ENCODE results near the gene HYCC1.
"Not testable (repeated sequence)": the region's sequence is repeated elsewhere in the genome, so short reads cannot be mapped to it uniquely, and the experiment has no call there.

HYCC1 gene

DNA sequence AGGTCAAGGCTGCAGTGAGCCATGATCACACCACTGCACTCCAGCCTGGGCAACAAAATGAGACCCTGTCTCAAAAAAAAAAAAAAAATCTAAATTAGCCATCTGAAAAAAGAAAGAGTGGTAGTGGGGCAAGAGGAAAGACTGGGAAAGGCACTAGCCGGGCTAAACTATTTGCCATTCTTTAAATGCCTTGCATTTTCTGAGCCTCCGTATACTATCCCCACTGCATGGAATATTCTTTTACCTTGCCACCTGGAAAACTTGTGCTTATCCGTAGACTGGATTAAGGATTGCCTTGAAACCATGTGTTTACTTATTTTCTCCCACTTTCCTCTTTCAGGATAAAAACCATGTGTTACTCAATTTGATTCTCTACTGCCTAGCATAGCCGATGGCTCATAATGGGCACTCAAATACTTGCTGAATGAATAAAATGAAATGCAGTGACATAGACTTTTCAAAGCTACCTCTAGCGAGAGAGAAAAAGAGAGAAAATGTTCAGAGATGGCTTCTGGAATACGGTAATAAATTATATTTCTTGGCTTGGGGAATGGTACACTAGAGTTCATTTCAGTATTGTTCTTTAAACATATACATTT lies 30.6 kb downstream of the HYCC1 start:
- no peak for TF ChIP-seq ZNF274 (IDR thresholded peaks at IDR 0.05; ENCODE audit: low read depth, low read length)
- no peak overlapping the region for H3K4me3 ChIP-seq (ENCODE audit: low read length)

DNA sequence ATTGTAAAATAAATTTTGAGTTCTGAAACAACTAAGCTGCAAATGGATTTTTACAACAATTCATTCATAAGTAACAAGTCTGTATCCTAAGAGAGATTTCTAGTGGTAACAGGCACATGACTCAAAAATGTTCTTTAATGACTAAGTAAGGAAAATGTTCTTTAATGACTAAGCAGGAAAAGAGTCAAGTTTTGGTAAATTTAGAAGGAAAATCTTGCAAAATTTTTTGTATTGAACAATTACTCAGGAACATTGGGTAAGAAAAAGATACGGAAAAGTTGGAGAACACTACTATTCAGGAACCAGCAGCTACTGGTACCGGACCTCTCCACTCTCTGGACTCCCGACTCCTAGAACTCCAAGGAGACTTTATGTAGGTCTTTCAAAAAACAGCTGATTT lies 33.5 kb downstream of the HYCC1 start:
- TF ChIP-seq ZNF274 (IDR thresholded peaks at IDR 0.05; ENCODE audit: low read depth, low read length) = no peak
- H3K4me3 ChIP-seq (ENCODE audit: low read length) = no peak overlapping the region

DNA sequence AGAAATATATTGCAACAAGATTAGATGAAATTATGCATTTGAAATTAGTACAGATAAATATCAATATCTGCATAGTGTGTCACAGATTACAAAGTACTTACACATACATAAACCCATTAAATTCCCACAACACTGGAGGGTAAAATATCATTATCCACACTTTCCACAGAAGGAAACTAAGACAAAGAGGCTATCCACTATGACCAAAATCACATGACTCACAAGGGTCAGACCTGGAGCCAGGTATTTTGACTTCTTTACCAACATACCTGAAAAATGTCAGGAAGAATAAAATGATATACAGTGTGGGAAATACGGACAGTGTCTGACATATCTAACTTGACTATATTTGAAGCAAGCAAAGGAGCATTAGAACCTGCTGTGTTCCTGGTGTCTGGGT lies 34.1 kb downstream of the HYCC1 start:
- H3K4me3 ChIP-seq (ENCODE audit: low read length) = no peak overlapping the region
- no peak for TF ChIP-seq ZNF274 (IDR thresholded peaks at IDR 0.05; ENCODE audit: low read depth, low read length)

DNA sequence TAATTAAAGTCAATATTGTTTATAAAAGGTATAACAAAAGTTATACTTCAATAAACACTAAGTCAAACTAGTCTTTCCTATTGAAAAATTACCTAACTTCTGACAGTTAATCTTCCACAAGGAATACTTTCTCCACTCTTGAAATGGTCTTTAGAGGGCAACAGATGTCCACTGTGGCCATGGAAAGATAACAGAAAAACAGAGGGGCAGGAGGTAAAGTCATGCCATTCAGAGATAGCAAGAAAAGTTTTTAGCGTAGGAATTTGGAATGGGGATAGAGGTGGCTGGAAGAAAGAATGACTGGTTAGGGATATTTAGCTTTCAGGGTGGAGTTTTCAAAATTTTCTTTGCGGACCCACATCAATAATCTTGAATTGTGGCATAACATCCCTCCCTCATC lies 34.7 kb downstream of the HYCC1 start:
- TF ChIP-seq ZNF274 (IDR thresholded peaks at IDR 0.05; ENCODE audit: low read depth, low read length) = no peak
- no peak overlapping the region for H3K4me3 ChIP-seq (ENCODE audit: low read length)

DNA sequence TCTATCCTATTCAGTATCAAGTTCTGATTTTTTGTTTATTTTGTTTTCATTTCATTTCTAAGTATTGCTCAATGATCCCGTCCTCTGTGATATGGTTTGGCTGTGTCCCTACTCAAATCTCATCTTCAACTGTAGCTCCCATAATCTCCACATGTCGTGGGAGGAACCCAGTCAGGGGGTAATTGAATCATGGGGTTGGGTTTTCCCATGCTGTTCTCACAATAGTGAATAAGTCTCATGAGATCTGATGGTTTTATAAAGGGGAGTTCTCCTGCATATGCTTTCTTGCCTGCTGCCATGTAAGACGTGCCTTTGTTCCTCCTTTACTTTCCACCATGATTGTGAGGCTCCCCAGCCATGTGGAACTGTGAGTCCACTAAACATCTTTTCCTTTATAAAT lies 39.3 kb downstream of the HYCC1 start:
- H3K4me3 ChIP-seq (ENCODE audit: low read length) = not testable (repeated sequence)

DNA sequence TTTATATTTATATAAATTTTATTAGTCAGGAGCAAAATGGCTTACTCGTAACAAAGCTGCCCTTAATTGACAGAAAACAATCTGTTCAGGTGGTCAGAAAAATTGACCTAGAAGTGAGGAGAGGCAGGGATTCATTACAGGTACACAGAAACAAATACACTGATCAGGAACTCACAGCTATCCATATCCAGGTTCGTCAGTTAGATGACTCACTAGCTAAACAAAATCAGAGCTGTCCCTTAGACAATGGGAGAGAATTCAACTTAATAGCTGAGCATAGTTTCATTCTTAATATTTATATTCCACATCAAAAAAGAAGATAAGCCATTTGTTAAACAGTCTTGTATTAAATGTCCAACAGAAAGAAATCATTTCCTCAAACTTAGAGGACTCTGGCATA lies 41.7 kb downstream of the HYCC1 start:
- H3K4me3 ChIP-seq (ENCODE audit: low read length) = no peak overlapping the region
- no peak for TF ChIP-seq ZNF274 (IDR thresholded peaks at IDR 0.05; ENCODE audit: low read depth, low read length)

DNA sequence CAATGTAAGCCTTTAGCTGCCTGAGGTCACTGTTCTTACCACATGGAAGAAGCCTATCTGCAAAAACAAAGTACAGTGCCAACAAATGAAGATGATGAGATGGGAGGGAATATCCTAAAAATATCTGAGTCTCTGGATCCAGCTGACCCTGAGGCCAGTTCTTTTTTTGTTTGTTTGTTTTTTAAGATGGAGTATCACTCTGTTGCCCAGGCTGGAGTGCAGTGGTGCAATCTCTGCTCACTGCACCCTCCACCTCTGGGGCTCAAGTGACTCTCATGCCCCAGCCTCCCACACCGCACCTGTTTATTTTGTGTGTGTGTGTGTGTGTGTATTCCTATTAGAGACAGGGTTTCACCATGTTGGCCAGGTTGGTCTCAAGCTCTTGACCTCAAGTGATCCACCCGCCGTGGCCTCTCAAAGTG lies 44.9 kb downstream of the HYCC1 start:
- no peak overlapping the region for H3K4me3 ChIP-seq (ENCODE audit: low read length)
- no peak for TF ChIP-seq ZNF274 (IDR thresholded peaks at IDR 0.05; ENCODE audit: low read depth, low read length)
